HG03442 (cell line): Measurements from ENCODE around the gene ACAD8.
"Not testable (repeated sequence)": the region's sequence is repeated elsewhere in the genome, so short reads cannot be mapped to it uniquely, and the experiment has no call there.

Source experiments
- ATAC-seq: cut with Tn5 transposase; IDR thresholded peaks from one replicate; pipeline ENCODE4 v1.9.1; 2021; ENCODE audit warnings: mild to moderate bottlenecking, moderate library complexity; ENCODE audit not compliant: unreplicated experiment

Gene ACAD8

GRCh38 chr11:134266440-134266839, 13.1 kb downstream of the ACAD8 start:
- ATAC-seq = no peak

GRCh38 chr11:134266841-134267251, 13.5 kb downstream of the ACAD8 start:
- ATAC-seq = no peak

- no peak for ATAC-seq
Measured at GRCh38 chr11:134267461-134267860, 14.1 kb downstream of the ACAD8 start.

GRCh38 chr11:134267966-134268365, 14.6 kb downstream of the ACAD8 start:
- no peak for ATAC-seq

GRCh38 chr11:134270250-134270714, 16.9 kb downstream of the ACAD8 start:
- no peak for ATAC-seq

GRCh38 chr11:134271978-134272377, 18.6 kb downstream of the ACAD8 start:
- ATAC-seq = no peak

GRCh38 chr11:134272381-134273316, 19.3 kb downstream of the ACAD8 start:
- ATAC-seq = no peak

- ATAC-seq = no peak
Measured at GRCh38 chr11:134273317-134273712, 19.9 kb downstream of the ACAD8 start.

- no peak for ATAC-seq
Measured at GRCh38 chr11:134275188-134275533, 21.8 kb downstream of the ACAD8 start.

- peak; percentile 80 for ATAC-seq
Measured at GRCh38 chr11:134275534-134276395, 22.4 kb downstream of the ACAD8 start, which contains the start of gene GLB1L3. GLB1L3 (plus strand) TSS chr11:134276379; CDS start chr11:134276741, 362 bp downstream.

- no peak for ATAC-seq
Measured at GRCh38 chr11:134276396-134277182, 23.2 kb downstream of the ACAD8 start.

GRCh38 chr11:134277183-134278001, 24.0 kb downstream of the ACAD8 start:
- no peak for ATAC-seq

GRCh38 chr11:134278356-134278755, 25.0 kb downstream of the ACAD8 start:
- no peak for ATAC-seq

- not testable (repeated sequence) for ATAC-seq
Measured at GRCh38 chr11:134281635-134282034, 28.3 kb downstream of the ACAD8 start.

GRCh38 chr11:134282121-134283045, 29.0 kb downstream of the ACAD8 start:
- no peak for ATAC-seq

GRCh38 chr11:134283461-134284230, 30.3 kb downstream of the ACAD8 start:
- no peak for ATAC-seq

- not testable (repeated sequence) for ATAC-seq
Measured at GRCh38 chr11:134284349-134284748, 31.0 kb downstream of the ACAD8 start.

GRCh38 chr11:134287561-134287960, 34.2 kb downstream of the ACAD8 start:
- ATAC-seq = no peak
